Testis (tissue), 2 donors: ENCODE results near the gene IER5L.

Experiments
- POLR2A ChIP-seq: fragments of 450-650 bp; IDR thresholded peaks from one replicate; pipeline ENCODE4 v1.6.1; 2017; ENCODE audit warnings: antibody characterized with exemption, mild to moderate bottlenecking, moderate library complexity
- TF ChIP-seq, protein P1 (sequence below), 3 experiments: fragments of 450-650 bp in 2 of 3; fragments of 200-600 bp in 1 of 3; sonication (generic) in 1 of 3; IDR thresholded peaks; one replicate each; pipeline ENCODE4 v1.5.1; 2016 to 2019; ENCODE audit warnings: antibody characterized with exemption in 3 of 3, mild to moderate bottlenecking in 2 of 3, moderate library complexity in 1 of 3

DNA sequence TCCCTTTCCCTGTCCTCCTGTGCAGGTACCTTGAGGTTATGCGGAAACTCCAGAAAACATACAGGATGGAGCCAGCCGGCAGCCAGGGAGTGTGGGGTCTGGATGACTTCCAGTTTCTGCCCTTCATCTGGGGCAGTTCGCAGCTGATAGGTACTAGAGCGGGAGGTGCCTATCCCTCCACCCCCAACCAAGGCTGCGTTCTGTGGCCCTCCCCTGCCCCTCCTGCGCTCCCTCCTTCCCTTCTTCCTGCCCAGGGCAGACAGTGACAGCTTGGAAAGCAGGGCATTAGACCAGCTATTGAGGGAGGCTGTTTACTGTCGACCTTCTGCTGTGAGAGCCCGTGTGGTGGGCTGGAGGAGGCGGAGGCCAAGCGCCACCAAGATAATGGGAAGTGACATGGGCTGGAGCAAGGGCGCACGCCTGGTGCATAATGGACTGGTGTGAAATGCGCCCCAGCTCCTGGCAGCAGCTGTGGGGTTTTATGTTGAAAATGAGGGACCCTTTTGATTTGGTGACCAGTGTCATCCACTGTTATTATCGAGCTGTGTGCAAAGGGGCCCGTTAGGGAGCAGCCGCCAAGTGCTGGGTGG lies 41.5 kb downstream of the IER5L start:
- TF ChIP-seq, protein P1, sequence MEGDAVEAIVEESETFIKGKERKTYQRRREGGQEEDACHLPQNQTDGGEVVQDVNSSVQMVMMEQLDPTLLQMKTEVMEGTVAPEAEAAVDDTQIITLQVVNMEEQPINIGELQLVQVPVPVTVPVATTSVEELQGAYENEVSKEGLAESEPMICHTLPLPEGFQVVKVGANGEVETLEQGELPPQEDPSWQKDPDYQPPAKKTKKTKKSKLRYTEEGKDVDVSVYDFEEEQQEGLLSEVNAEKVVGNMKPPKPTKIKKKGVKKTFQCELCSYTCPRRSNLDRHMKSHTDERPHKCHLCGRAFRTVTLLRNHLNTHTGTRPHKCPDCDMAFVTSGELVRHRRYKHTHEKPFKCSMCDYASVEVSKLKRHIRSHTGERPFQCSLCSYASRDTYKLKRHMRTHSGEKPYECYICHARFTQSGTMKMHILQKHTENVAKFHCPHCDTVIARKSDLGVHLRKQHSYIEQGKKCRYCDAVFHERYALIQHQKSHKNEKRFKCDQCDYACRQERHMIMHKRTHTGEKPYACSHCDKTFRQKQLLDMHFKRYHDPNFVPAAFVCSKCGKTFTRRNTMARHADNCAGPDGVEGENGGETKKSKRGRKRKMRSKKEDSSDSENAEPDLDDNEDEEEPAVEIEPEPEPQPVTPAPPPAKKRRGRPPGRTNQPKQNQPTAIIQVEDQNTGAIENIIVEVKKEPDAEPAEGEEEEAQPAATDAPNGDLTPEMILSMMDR (IDR thresholded peaks at IDR 0.05) = no peak
- no peak for TF ChIP-seq POLR2A
